GM20431 (cell line): ENCODE data around the gene SUMO3.

Experiments
- in situ Hi-C: fragments of 300-500 bp; cut with MseI, MboI; formaldehyde crosslinking; loops from one replicate; pipeline ENCODE4 v1.15.0; 2020; ENCODE audit warnings: low sequenced_read_pairs; ENCODE audit not compliant: unreplicated experiment

The SUMO3 gene

DNA sequence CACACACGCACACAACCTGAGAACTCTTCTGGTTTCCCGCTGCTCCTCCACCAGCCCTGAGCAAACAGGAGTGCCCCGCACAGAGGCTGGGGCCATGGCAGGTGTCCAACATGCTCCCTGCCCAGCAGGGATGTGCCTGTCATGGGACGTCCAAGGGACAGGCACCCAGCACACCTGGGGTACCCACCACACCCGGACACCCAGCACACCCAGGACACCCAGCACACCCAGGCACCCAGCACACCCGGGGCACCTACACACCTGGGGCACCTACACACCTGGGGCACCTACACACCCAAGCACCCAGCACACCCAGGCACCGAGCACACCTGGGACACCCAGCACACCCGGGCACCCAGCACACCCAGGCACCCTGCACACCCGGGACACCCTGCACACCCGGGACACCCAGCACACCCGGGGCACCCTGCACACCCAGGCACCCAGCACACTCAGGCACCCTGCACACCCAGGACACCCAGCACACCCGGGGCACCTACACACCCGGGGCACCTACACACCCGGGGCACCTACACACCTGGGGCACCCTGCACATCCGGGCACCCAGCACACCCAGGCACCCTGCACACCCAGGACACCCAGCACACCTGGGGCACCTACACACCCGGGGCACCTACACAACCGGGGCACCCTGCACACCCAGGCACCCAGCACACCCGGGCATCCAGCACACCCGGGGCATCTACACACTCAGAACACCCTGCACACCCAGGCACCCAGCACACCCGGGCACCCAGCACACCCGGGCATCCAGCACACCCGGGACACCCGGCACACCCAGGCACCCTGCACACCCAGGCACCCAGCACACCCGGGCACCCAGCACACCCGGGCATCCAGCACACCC, 54.2 kb downstream of the SUMO3 start:
- in situ Hi-C loops, result no loop called here

DNA sequence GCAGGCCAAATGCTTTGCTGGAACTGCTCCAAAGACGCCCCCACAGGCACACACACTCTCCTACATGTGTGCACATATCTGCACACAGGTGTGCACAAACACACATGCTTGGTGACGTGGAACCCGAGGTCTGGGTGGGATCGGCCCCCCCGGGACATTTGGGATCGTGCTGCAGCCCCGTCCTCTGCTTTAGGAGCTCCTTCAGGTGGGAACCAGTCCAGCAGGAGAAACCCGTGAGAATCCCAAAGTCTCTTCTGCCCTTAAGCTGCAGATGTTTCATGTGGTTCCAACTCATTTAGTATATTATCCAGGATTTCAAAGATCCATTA, 54.8 kb downstream of the SUMO3 start:
- in situ Hi-C loops, result no loop called here

DNA sequence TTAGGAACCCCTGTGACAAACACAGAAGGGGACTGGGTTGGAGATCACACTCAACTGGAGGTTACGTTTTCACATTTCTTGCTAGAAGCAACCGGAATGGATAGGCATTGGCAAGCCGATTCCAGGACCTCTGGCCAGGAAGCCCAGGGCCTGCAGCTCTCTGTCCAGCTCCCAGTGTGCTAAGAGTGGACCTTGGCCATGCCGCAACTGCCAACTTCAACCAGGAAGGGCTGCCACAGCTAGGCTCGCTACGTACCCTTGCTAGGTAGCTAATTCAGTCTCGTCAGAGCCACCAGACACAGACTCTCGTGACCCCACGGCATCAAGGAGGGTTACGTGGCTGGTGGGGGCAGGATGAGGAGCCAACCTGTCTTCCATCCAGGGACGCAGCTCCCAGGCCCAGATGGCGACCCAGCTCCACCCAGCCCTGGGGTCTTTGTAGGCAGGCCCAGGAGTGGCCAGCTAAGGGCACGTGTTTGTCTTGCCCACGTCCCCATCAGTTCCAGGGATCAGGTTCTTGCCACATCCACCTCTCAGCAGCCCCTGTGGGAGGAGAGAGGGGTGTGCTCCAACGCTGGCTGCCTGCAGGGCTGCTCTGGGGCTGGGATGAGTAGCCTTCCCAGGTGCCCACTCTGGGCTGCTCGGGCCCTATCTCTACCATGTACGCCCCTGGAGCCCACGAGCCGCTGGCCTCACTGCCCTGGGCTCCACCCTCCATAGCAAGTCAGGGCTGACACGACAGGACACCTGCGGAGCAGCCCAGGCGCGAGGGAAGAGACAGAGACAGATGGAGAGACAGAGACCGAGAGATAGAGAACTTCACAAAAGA, 55.4 kb downstream of the SUMO3 start:
- in situ Hi-C loops, result no loop called here

DNA sequence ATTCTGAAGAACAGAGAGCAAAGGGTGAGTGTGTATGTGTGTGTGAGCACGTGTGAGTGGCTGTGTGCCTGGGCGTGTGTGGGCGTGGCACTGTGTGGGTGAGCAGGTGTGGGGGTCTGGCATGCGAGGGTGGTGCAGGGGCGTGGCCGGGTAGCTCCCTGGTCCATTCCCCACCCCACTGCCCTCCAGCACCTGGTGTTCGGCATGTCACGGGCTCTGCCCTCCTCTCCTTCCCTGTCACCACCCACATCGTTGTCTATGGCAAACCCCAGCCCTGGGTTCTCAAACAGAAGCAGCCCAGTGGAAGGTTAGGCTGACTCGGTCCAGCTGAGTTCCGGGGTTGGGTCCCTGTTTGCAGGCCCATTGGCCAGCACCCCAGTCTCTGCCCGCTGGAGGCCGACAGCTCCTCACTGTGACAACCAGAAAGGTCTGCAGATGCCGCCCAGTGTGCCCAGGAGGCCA, 56.1 kb downstream of the SUMO3 start:
- in situ Hi-C loops, result no loop called here

DNA sequence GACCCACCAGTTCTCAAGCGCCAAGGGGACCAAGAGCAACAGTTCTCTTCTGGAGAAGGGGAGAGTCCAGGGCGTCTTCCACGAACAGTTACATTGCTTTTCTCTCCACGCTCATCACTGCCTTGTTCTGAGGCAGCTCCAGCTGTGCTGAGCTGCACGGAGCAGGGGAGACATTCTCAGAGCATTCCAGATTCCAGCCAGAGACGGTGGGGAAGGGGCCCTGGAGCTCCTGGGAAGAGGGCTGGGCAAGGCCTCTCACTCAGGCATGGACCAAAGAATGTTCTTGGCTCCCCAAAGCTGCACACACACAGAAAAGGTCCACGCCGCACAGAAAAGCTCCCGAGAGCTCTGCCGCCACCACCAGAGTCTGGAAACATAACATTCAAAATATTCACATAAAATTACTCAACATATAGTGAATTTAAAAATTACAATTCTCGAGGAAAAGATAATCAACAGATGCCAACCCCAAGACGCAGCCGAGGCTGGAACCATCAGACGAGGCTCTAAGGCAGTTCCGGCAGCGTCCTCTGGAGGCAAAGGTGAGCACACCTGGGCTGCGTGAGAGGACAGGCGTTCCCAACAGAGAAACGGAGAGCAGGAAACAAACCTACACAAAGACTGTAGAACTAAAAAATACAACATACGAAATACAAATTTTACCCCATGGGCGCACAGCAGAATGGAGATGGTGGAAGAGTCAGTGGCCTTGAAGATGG, 56.7 kb downstream of the SUMO3 start:
- in situ Hi-C loops, result no loop called here

DNA sequence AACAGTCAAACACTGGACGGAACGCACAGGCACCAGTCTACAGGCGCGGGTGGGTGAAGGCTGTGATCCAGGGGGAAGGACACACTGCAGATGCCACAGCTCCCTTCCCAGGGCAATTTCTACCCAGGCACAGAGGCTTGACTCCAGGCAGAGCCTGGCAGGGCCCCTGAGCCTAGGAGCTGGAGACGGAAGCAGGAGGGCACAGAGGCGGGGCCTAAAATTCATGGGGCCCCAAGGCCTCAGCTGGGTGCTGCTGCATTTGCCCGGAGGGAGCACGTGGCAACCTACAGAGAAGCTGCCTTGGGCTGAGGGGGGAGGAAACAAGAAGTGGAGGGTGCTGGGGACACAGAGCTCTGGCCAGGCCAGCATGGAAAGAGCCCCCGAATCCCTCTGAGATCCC, 57.5 kb downstream of the SUMO3 start:
- in situ Hi-C loops, result no loop called here

DNA sequence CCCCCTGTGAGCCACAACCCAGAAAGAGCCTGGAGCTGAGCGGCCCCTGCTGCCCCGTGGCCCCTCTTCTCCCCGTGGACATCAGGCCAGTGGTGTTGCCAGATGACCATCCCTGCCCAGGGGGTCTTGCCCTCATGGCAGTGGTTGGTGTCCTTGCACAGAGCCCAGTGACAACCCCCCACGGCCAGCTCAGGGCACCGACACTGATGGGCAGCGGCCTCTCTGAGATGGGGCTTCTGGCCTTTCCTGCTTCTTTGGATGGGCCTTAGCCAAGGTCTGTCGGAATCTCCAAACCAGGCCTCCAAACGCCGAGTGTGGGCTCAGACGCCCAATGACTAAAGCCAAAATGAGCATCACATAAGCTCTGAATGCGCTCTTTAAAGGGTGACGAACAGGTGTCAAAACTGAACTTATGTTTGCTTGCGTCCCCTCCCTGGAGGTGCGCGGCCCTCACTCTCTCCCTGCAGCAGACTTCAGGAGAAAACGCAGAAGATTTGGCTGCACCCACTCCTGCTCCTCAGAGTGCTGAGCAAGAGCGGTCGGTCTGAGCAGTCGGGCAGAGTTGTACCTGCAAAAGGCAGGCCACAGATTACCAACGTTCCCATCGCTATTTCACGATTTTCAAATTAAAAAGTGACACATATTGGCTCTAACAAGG, 58.1 kb downstream of the SUMO3 start:
- in situ Hi-C loops, result no loop called here

DNA sequence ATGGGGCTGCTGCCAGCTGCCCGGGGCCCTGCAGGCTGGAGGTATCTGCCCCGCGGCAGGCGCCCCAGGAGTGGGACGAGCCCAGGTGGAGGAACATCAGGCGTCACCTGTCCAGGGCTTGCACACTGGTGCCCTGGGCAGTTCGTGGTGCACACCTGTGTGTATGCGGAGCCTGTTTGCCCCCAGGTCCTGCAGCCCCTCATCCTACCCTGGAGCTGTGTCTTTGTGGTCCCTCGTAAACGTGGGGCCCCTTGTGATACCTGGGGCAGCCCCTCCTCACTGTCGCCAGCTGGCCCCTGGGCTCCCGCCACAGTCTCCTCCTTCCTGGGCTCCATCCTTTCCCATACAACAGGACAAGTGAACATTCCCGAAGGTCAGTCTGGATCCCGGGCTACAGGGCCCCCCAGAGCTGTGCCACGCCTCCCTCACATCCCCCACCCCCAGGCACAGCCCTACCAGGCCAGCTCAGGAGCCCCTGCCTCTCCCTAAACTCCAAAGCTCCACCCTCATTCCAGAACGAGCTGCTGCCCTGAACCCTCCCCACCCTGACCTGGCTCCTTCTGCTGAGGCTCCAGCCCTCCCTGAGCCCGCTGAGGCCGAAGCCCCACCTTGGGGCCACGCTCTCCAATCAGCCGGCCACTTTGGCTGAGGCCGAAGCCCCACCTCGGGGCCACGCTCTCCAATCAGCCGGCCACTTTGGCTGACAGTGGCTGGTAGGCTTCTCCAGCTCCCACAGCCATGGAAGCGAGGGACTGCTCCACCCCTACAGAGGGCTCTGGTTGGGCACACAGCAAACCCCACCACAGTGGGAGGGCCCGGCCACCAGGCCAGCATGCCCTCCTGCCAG, 58.9 kb downstream of the SUMO3 start:
- in situ Hi-C loops, result no loop called here

DNA sequence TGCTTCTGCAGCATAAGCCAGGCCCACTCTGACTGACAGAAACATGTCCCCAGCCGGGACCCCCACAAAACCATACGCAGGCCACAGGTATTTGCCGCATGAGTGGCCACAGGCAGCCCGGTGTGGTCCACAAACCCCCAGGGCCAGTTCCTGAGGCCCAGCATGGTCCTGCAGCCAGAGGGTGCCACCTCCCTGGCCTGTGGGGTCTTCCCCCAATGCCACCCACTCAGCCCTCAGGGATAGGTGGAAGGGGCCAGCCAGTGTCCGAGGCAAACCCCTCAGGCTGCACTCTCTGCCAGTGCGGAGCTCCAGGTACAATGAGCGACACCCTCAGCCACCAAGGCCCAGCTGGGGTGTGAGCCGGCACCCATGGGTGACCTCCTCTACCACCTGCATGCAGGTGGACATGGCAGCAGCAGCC, 59.7 kb downstream of the SUMO3 start:
- in situ Hi-C loops, result no loop called here

DNA sequence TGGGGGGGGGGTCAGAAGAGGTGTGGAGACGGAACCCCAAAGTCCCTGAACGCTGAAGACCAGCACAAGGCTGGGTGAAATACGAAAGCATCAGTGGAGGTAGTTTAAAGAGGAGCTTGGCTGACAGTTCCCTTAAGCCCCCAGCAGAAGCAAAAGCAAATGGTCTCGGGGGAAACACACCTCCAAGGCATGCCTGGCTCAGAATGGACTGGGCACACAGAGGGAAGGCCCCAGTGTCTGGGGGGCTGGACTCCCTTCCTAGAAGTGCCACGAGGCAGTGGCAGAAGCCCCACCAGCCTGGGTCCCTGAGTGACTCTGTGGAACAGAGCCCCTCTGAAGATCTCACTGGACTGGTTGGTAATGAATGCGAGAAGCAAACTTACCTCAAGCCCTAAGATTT, 60.1 kb downstream of the SUMO3 start:
- in situ Hi-C loops, result no loop called here

DNA sequence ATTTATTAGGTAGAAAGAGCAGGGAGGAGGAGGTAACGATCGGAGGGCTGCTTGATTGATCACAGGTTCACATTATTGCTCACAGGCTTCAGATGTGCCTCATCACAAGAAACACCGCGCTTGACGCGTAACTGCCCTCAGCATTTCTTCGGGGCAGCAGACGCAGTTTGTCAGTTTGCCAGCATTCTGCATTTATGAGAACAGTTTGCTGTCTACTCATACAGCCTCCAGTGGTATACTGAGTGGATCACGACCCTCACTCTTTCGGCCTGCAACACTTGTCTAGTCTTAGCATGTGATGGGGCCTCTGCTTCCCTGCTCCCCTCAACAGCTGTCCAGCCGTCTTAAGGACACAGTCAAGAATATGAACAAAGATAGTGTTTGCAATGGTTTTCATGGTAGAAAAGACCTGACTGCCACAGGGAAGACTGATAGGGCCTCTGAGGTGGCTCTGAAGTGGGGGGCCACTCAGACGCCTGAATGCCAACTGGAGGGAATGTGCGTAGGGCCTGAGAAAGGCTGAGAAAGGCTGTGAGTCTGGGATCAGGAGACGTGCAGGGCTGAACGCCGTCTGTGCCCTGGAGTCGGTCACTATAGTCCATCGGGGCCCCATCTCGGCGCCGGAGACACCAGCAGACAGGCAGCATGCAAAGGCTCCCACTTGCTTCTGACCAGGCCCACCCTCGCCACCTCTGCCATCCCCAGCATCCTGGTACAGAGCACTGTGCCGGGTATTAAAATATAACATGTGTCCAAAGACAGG, 61.3 kb downstream of the SUMO3 start:
- in situ Hi-C loops, result no loop called here
